HT-29 (cell line): ENCODE data around the gene REEP3. TPM values are rescaled to one million over a fixed set of nuclear protein-coding genes. Genes with fewer than 3 reads are reported as not detected.
A peak's percentile ranks its signal among the peaks of the same experiment; 100 is the strongest.
"Not testable (repeated sequence)": the region's sequence is repeated elsewhere in the genome, so short reads cannot be mapped to it uniquely, and the experiment has no call there.

Experiments
- DNase-seq: peaks from one replicate; pipeline ENCODE4 v3.0.0-alpha.2; 2015; ENCODE audit warnings: low spot score
- total RNA-seq: library from RNA; depleted of rRNA; stranded (reverse); fragments of >200 nt; shearing (Covaris generic); gene quantifications from 2 replicates; pipeline ENCODE4 v1.2.3, GENCODE V29; 2014

REEP3 gene
- total RNA-seq, 1 experiment from 2014 or later = 10.8 TPM

GRCh38 chr10:63629363-63630084 is 108.3 kb downstream of the REEP3 start:
- peak; percentile 98 for DNase-seq

DNA sequence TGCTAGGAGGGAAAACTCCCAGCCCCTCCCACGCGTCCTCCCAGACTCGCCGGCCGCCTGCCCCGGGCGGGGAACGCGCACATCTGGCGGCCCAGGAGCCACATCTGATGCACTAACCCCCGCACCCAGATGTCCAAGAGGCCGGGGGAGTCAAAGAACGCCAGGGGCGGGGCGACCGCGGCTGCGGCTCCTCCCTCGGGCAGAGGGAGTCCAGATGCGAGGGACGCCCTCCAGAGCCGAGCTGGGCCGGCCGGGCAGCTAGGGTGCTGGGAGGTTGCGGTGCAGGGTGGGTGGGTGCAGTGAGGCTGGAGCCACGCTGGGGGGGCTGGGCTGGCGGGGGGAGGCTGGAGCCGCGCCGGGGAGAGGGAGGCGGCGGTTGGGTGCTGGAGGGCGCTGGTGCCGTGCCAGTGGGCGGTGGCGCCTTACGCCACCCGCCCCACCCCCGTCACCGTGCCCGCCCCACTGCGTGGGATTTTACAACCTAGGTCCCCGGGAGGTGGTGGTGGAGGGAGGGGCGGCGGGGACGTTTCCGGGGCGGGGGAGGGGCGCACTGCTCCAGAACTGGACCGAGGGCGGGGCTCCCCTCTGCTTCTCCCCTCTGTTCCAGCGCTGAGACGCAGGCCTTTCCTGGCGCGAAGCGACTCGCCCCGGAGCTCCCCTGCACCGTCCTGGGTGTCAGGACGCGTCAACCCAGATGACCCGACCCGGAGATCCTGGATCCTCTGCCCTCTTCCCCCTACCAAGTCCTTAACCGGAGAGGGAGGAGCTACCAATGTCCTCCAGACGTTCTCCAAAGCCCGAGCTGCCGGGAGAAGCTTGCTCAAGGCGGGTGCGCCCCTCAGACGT is 109.1 kb downstream of the REEP3 start:
- DNase-seq = peak; percentile 89

GRCh38 chr10:63630931-63631680 is 109.9 kb downstream of the REEP3 start:
- DNase-seq = no peak

GRCh38 chr10:63631991-63632390 is 110.8 kb downstream of the REEP3 start:
- DNase-seq = no peak

- DNase-seq = peak; percentile 71
These were observed 112.7 kb downstream of the REEP3 start for GRCh38 chr10:63633677-63634487.

DNA sequence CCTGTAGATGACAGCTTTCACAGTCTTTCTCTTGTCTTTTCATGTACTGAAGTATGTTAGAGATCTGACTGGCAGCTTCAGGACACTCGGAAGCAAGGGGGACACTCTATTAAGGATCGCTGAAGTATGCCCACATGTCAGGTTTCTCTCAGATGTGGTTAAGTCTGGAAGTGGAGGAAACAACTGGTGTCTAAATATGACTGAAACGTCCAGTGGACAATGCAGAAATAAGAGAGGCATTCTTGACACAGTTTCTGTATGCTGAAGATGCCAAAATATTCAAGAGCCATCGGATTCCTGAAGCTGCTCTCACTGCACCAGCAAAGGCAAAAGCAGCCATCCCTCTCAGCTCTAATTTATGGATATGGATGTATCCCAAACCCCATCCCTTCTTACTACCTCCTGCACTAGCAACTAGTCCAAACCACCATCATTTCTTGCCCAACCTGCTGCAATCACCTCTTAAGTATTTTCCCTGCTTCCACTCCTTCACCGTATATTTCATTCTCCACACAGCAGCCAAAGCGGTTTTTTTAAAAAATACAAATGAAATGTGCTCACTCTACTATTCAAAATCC is 113.4 kb downstream of the REEP3 start:
- no peak for DNase-seq

GRCh38 chr10:63636812-63637211 is 115.6 kb downstream of the REEP3 start:
- DNase-seq = no peak

GRCh38 chr10:63637901-63638327 is 116.7 kb downstream of the REEP3 start:
- DNase-seq = peak; percentile 31

GRCh38 chr10:63641366-63641765 is 120.2 kb downstream of the REEP3 start:
- no peak for DNase-seq

- no peak for DNase-seq
These were observed 120.6 kb downstream of the REEP3 start for GRCh38 chr10:63641799-63642198.

GRCh38 chr10:63642808-63643207 is 121.6 kb downstream of the REEP3 start:
- no peak for DNase-seq

- DNase-seq = no peak
These were observed 123.4 kb downstream of the REEP3 start for GRCh38 chr10:63644418-63645142.

GRCh38 chr10:63645195-63645594 is 124.0 kb downstream of the REEP3 start:
- no peak for DNase-seq

GRCh38 chr10:63646491-63646890 is 125.3 kb downstream of the REEP3 start:
- no peak for DNase-seq

GRCh38 chr10:63651864-63652263 is 130.7 kb downstream of the REEP3 start:
- no peak for DNase-seq

GRCh38 chr10:63653747-63654146 is 132.5 kb downstream of the REEP3 start:
- no peak for DNase-seq

- DNase-seq = no peak
These were observed 136.6 kb downstream of the REEP3 start for GRCh38 chr10:63657761-63658160.

DNA sequence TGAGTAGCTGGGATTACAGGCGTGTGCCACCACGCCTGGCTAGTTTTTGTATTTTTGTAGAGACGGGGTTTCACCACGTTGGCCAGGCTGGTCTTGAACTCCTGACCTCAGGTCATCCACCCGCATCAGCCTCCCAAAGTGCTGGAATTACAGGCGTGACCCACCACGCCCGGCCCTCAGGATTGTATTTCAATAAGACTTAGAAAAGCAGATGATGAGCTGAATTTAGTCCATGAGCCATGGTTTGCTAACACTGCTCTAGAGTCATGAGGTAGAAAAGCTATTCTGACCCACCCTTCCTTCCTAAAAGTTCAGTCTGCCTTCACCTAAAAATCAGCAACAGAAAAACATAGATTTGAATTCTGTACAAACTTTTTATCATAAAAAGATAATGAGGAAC is 139.7 kb downstream of the REEP3 start:
- not testable (repeated sequence) for DNase-seq

GRCh38 chr10:63661347-63661746 is 140.1 kb downstream of the REEP3 start:
- no peak for DNase-seq

GRCh38 chr10:63664341-63664885 is 143.2 kb downstream of the REEP3 start:
- no peak for DNase-seq
